H9 (cell line): Measurements from ENCODE around the gene CDH13. TPM values are rescaled to one million over a fixed set of nuclear protein-coding genes. Genes with fewer than 3 reads are reported as not detected.

Experiments
- DNase-seq: peaks from one replicate; pipeline ENCODE4 v3.0.0-alpha.2; 2017
- H2AFZ ChIP-seq: one replicate; pipeline ENCODE4 v1.6.1; 2013; ENCODE audit warnings: mild to moderate bottlenecking, low read length, control low read depth, moderate library complexity
- H2AK5ac ChIP-seq: 2 replicates; pipeline ENCODE4 v1.6.1; 2013; ENCODE audit warnings: low read length, control low read depth, mixed read lengths; ENCODE audit not compliant: insufficient read length
- H2BK120ac ChIP-seq: one replicate; pipeline ENCODE4 v1.6.1; 2013; ENCODE audit warnings: low read depth, mild to moderate bottlenecking, low read length, control low read depth, inconsistent platforms; ENCODE audit not compliant: poor library complexity, severe bottlenecking
- H2BK12ac ChIP-seq: 2 replicates; pipeline ENCODE4 v1.6.1; 2013; ENCODE audit warnings: low read length, control low read depth, mixed read lengths, low read depth; ENCODE audit not compliant: insufficient read length
- H2BK15ac ChIP-seq: 2 replicates; pipeline ENCODE4 v1.6.1; 2013; ENCODE audit warnings: low read depth, low read length, control low read depth
- H2BK20ac ChIP-seq: one replicate; pipeline ENCODE4 v1.6.1; 2013; ENCODE audit warnings: low read depth, mild to moderate bottlenecking, low read length, control low read depth, inconsistent platforms; ENCODE audit not compliant: poor library complexity, severe bottlenecking
- H2BK5ac ChIP-seq: 2 replicates; pipeline ENCODE4 v1.6.1; 2013; ENCODE audit warnings: low read length, control low read depth, mixed read lengths; ENCODE audit not compliant: insufficient read length
- H3K14ac ChIP-seq: 2 replicates; pipeline ENCODE4 v1.6.1; 2013; ENCODE audit warnings: low read length, control low read depth; ENCODE audit not compliant: insufficient read depth
- H3K18ac ChIP-seq: 2 replicates; pipeline ENCODE4 v1.6.1; 2013; ENCODE audit warnings: low read depth, mild to moderate bottlenecking, mixed read lengths, low read length, control low read depth; ENCODE audit not compliant: insufficient read length
- H3K23ac ChIP-seq: 2 replicates; pipeline ENCODE4 v1.6.1; 2013; ENCODE audit warnings: low read length, control low read depth, mixed read lengths, low read depth; ENCODE audit not compliant: insufficient read length
- H3K23me2 ChIP-seq: 2 replicates; pipeline ENCODE4 v1.6.1; 2013; ENCODE audit warnings: low read depth, mild to moderate bottlenecking, mixed read lengths, low read length, control low read depth; ENCODE audit not compliant: insufficient read length, poor library complexity, severe bottlenecking
- H3K27ac ChIP-seq: 2 replicates; pipeline ENCODE4 v1.5.1; 2013; ENCODE audit warnings: low read length, control low read depth, mixed read lengths, low read depth; ENCODE audit not compliant: insufficient read length
- H3K27me3 ChIP-seq: 2 replicates; pipeline ENCODE4 v1.6.1; 2013; ENCODE audit warnings: low read length, control low read depth, inconsistent platforms; ENCODE audit not compliant: insufficient read depth
- H3K4ac ChIP-seq: 2 replicates; pipeline ENCODE4 v1.6.1; 2013; ENCODE audit warnings: low read depth, mild to moderate bottlenecking, control low read depth, inconsistent platforms, low read length, moderate library complexity
- H3K4me1 ChIP-seq: 2 replicates; pipeline ENCODE4 v1.6.1; 2013; ENCODE audit warnings: low read length, control low read depth, inconsistent platforms; ENCODE audit not compliant: insufficient read depth
- H3K4me2 ChIP-seq: 2 replicates; pipeline ENCODE4 v1.6.1; 2013; ENCODE audit warnings: low read length, control low read depth, mixed read lengths; ENCODE audit not compliant: insufficient read length, insufficient read depth
- H3K56ac ChIP-seq: 2 replicates; pipeline ENCODE4 v1.6.1; 2013; ENCODE audit warnings: low read depth, mild to moderate bottlenecking, mixed read lengths, low read length, control low read depth; ENCODE audit not compliant: insufficient read length
- H3K79me1 ChIP-seq: 2 replicates; pipeline ENCODE4 v1.6.1; 2013; ENCODE audit warnings: low read depth, mild to moderate bottlenecking, moderate library complexity, low read length, control low read depth, inconsistent platforms; ENCODE audit not compliant: insufficient read depth, poor library complexity, severe bottlenecking
- H3K79me2 ChIP-seq: 2 replicates; pipeline ENCODE4 v1.6.1; 2013; ENCODE audit warnings: low read length, control low read depth, inconsistent platforms; ENCODE audit not compliant: insufficient read depth
- H3K9ac ChIP-seq: 2 replicates; pipeline ENCODE4 v1.6.1; 2013; ENCODE audit warnings: low read length, control low read depth, mixed read lengths; ENCODE audit not compliant: insufficient read length; ENCODE audit errors: extremely low read depth
- H3K9me3 ChIP-seq: one replicate; pipeline ENCODE4 v1.6.1; 2013; ENCODE audit warnings: low read depth, low read length, inconsistent platforms; ENCODE audit not compliant: control insufficient read depth
- H3T11ph ChIP-seq: one replicate; pipeline ENCODE4 v1.6.1; 2013; ENCODE audit warnings: mild to moderate bottlenecking, low read length, control low read depth, inconsistent platforms
- H4K20me1 ChIP-seq: one replicate; pipeline ENCODE4 v1.6.1; 2013; ENCODE audit not compliant: control insufficient read depth, insufficient read length, insufficient read depth
- H4K5ac ChIP-seq: 2 replicates; pipeline ENCODE4 v1.6.1; 2013; ENCODE audit warnings: low read depth, mild to moderate bottlenecking, mixed read lengths, low read length, control low read depth; ENCODE audit not compliant: insufficient read length
- H4K8ac ChIP-seq: replicated peaks from 2 replicates; pipeline ENCODE4 v1.6.1; 2013; ENCODE audit warnings: low read length, control low read depth, mixed read lengths, low read depth; ENCODE audit not compliant: insufficient read length
- H4K91ac ChIP-seq: 2 replicates; pipeline ENCODE4 v1.6.1; 2013; ENCODE audit warnings: low read depth, mild to moderate bottlenecking, moderate library complexity, mixed read lengths, low read length, control low read depth; ENCODE audit not compliant: insufficient read length
- H3K27ac Mint-ChIP-seq, 3 experiments: 2 replicates in 2 of 3; 3 replicates in 1 of 3; pipeline ENCODE4 v1.8.0; 2020 to 2021; ENCODE audit warnings: mixed read lengths in 3 of 3, mild to moderate bottlenecking in 1 of 3, moderate library complexity in 1 of 3
- H3K27me3 Mint-ChIP-seq: 2 replicates; pipeline ENCODE4 v1.8.0; 2021; ENCODE audit warnings: low read depth, mild to moderate bottlenecking, moderate library complexity, mixed read lengths
- H3K36me3 Mint-ChIP-seq, 3 experiments: 2 replicates in 2 of 3; 3 replicates in 1 of 3; pipeline ENCODE4 v1.8.0; 2020 to 2021; ENCODE audit warnings: low read depth in 3 of 3, mixed read lengths in 3 of 3; ENCODE audit not compliant: insufficient read depth in 1 of 3
- H3K4me1 Mint-ChIP-seq, 2 experiments: 2 replicates each; pipeline ENCODE4 v1.8.0; 2020; ENCODE audit warnings: mixed read lengths in 2 of 2
- H3K4me3 Mint-ChIP-seq, 2 experiments: 2 replicates in 1 of 2; 3 replicates in 1 of 2; pipeline ENCODE4 v1.8.0; 2020 to 2021; ENCODE audit warnings: mild to moderate bottlenecking in 2 of 2, mixed read lengths in 2 of 2, moderate library complexity in 1 of 2
- H3K9me3 Mint-ChIP-seq, 2 experiments: 2 replicates in 1 of 2; 3 replicates in 1 of 2; pipeline ENCODE4 v1.8.0; 2020; ENCODE audit warnings: mild to moderate bottlenecking in 2 of 2, mixed read lengths in 2 of 2, moderate library complexity in 1 of 2
- CTCF ChIP-seq: fragments of 200-600 bp; sonication (generic); conservative IDR thresholded peaks from 3 replicates; pipeline ENCODE4 v1.8.0; 2021; ENCODE audit warnings: antibody characterized with exemption, mild to moderate bottlenecking
- WGBS: extraction: QIAGEN DNeasy Blood & Tissue Kit; methylation state at CpG from one replicate; pipeline ENCODE4 v1.1.7; 2013; ENCODE audit warnings: missing lambda C conversion rate, low lambda C conversion rate, mixed read lengths; ENCODE audit not compliant: insufficient read length; ENCODE audit errors: extremely low coverage; 5-methylcytosine and 5-hydroxymethylcytosine counted together
- total RNA-seq: library from RNA; stranded (reverse); gene quantifications from 2 replicates; pipeline ENCODE4 v1.2.1, GENCODE V29; 2021

Gene CDH13
- total RNA-seq, 1 experiment from 2014 or later = 1.5 TPM

- H3K23ac ChIP-seq = no peak overlapping the region
- no peak overlapping the region for H2BK12ac ChIP-seq
- DNase-seq = no peak
- no peak overlapping the region for H3K4ac ChIP-seq
- no peak overlapping the region for H2BK120ac ChIP-seq
- H3K27me3 Mint-ChIP-seq = no peaks in the 10 kb centered on the region; the same call in none of the 2 replicates
- TF ChIP-seq CTCF = no peak
- H2AFZ ChIP-seq = no peak overlapping the region
- WGBS = no CpG with 5 or more reads among the region's 6 CpGs
- H3K4me2 ChIP-seq = no peak overlapping the region
- H2AK5ac ChIP-seq = no peak overlapping the region
- H2BK5ac ChIP-seq = no peak overlapping the region
- no peaks in the 10 kb centered on the region for H3K23me2 ChIP-seq
- no peak overlapping the region for H2BK15ac ChIP-seq
- no peaks in the 10 kb centered on the region for H3K79me2 ChIP-seq
- no peak overlapping the region for H3K14ac ChIP-seq
- H3K4me1 Mint-ChIP-seq = no peaks in the 10 kb centered on the region
- no peak overlapping the region for H3K18ac ChIP-seq
- H4K5ac ChIP-seq = no peak overlapping the region
- H3K36me3 Mint-ChIP-seq = peaks cover 3 to 11% (median 4%) of the 10 kb centered on the region in 3 experiments; a peak in 5 of 7 replicates
- H4K20me1 ChIP-seq = no peaks in the 10 kb centered on the region
- no peak overlapping the region for H3K9ac ChIP-seq
- H3K79me1 ChIP-seq = no peaks in the 10 kb centered on the region
- H3K4me1 ChIP-seq = no peaks in the 10 kb centered on the region
- no peak overlapping the region for H3K56ac ChIP-seq
- H2BK20ac ChIP-seq = no peak overlapping the region
- H3K9me3 ChIP-seq = no peaks in the 10 kb centered on the region
- no peak overlapping the region for H3K27ac ChIP-seq
- H4K91ac ChIP-seq = no peak overlapping the region
- H3K27me3 ChIP-seq = no peaks in the 10 kb centered on the region
- H3K4me3 Mint-ChIP-seq = no peak overlapping the region
- no peak overlapping the region for H3T11ph ChIP-seq
- no peak overlapping the region for H4K8ac ChIP-seq
- peaks cover 8 to 11% of the 10 kb centered on the region in 2 experiments for H3K9me3 Mint-ChIP-seq
- H3K27ac Mint-ChIP-seq = no peak overlapping the region
Measured at GRCh38 chr16:82859662-82860061, 232.9 kb downstream of the CDH13 start.
